ENCODE results near the gene TRPM4. TPM values are rescaled to one million over a fixed set of nuclear protein-coding genes. Genes with fewer than 3 reads are reported as not detected.

Gene TRPM4
- total and polyA plus RNA-seq, 2 experiments from 2014 or later, result 16.5 to 25.7 TPM

DNA sequence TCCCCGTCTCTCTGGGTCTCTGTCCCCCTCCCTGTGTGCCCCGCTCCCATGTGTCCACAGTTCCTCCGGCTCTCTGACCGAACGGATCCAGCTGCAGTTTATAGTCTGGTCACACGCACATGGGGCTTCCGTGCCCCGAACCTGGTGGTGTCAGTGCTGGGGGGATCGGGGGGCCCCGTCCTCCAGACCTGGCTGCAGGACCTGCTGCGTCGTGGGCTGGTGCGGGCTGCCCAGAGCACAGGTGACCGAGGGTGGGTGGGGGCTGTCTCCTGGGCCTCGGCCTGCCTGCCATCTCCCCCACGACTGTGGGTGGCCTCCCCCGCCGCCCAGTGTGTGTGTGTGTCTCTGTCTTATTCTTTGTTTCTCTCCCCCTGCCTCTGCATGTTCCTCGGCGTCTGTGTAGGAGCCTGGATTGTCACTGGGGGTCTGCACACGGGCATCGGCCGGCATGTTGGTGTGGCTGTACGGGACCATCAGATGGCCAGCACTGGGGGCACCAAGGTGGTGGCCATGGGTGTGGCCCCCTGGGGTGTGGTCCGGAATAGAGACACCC, 10.3 kb downstream of the TRPM4 start:
- Mint-ChIP-seq H3K27me3 (ENCODE audit: insufficient read depth, low read depth, poor library complexity) (peaks cover 2% of the 10 kb centered on the region), H3K4me3 (no peak overlapping the region; the same call in 2 of the 3 replicates), H3K9me3 (no peaks in the 10 kb centered on the region), H3K4me1 (peaks cover 6% of the 10 kb centered on the region; the same call in 2 of the 3 replicates), H3K36me3 (ENCODE audit: low read depth) (no peaks in the 10 kb centered on the region), H3K27ac (no peak overlapping the region)
- 0 out of 2 replicates have a peak, but pooled peaks cover 2% of the 10 kb centered on the region for H3F3A ChIP-seq (replicated peaks; ENCODE audit: low read depth)
- H3K4me2 ChIP-seq, result no peak overlapping the region
- no peaks in the 10 kb centered on the region for H3K9me2 ChIP-seq (ENCODE audit: insufficient read depth)
- TF ChIP-seq CTCF (conservative IDR thresholded peaks at IDR 0.05; ENCODE audit: low read depth in 2 of 2), result no peak
- no peak for TF ChIP-seq ZNF114 (CRISPR knock-in tag; IDR thresholded peaks at IDR 0.05)
- TF ChIP-seq REST (IDR thresholded peaks at IDR 0.05; ENCODE audit: unreplicated experiment), result no peak
- TF ChIP-seq EZH2 (IDR thresholded peaks at IDR 0.05; ENCODE audit: low read depth, unreplicated experiment), result no peak
- TF ChIP-seq JUNB (IDR thresholded peaks at IDR 0.05; ENCODE audit: unreplicated experiment), result no peak
- no peak for TF ChIP-seq ZNF462 (CRISPR knock-in tag; IDR thresholded peaks at IDR 0.05)
- no peak for TF ChIP-seq EZH2phosphoT487 (IDR thresholded peaks at IDR 0.05; ENCODE audit: unreplicated experiment)
- TF ChIP-seq POLR2AphosphoS5 (IDR thresholded peaks at IDR 0.05; ENCODE audit: low read depth), result no peak
- TF ChIP-seq STAT1 (IDR thresholded peaks at IDR 0.05; ENCODE audit: unreplicated experiment), result no peak
- no peak for TF ChIP-seq ZNF331 (CRISPR knock-in tag; IDR thresholded peaks at IDR 0.05; ENCODE audit: low read depth)
- no peak for TF ChIP-seq NANOG (IDR thresholded peaks at IDR 0.05; ENCODE audit: borderline replicate concordance)
- TF ChIP-seq CREB1 (CRISPR knock-in tag; IDR thresholded peaks at IDR 0.05; ENCODE audit: low read depth), result no peak
- no peaks in the 10 kb centered on the region for H3K36me3 ChIP-seq (ENCODE audit: insufficient read depth)
- no peak overlapping the region for H2AFZ ChIP-seq
- H3K79me2 ChIP-seq (replicated peaks; ENCODE audit: insufficient read depth), result no peaks in the 10 kb centered on the region
- H3K4me1 ChIP-seq (ENCODE audit: insufficient read depth), result peaks cover 7% of the 10 kb centered on the region; the same call in 1 of the 2 replicates
- H3K27ac ChIP-seq (ENCODE audit: low read depth), result no peak overlapping the region
- ATAC-seq, result no peak
- no peak for DNase-seq (ENCODE audit: low spot score)
- no peak overlapping the region for H3K4me3 ChIP-seq
- no peaks in the 10 kb centered on the region for H4K20me1 ChIP-seq (replicated peaks; ENCODE audit: insufficient read depth)
- H3K27me3 ChIP-seq (ENCODE audit: insufficient read depth), result 0 out of 2 replicates have a peak, but pooled peaks cover 12% of the 10 kb centered on the region
